ENCODE measurements around the gene ARID3A. TPM values are rescaled to one million over a fixed set of nuclear protein-coding genes. Genes with fewer than 3 reads are reported as not detected.

The ARID3A gene
- total RNA-seq, 1 experiment from 2014 or later: 0.85 TPM

GRCh38 chr19:1004204-1004802, 78.5 kb downstream of the ARID3A start:
- no TSS peak for BruUV-seq (replicated peaks)

GRCh38 chr19:1004803-1005664, 79.2 kb downstream of the ARID3A start:
- Mint-ChIP-seq H3K4me3 (ENCODE audit: low read depth, unreplicated experiment) (no peak overlapping the region), H3K4me1 (ENCODE audit: low read depth, unreplicated experiment) (no peaks in the 10 kb centered on the region), H3K36me3 (ENCODE audit: insufficient read depth, unreplicated experiment) (peaks cover 31% of the 10 kb centered on the region), H3K27me3 (ENCODE audit: unreplicated experiment) (peaks cover 38% of the 10 kb centered on the region), H3K9me3 (ENCODE audit: low read depth, unreplicated experiment) (no peaks in the 10 kb centered on the region), H3K27ac (ENCODE audit: unreplicated experiment) (peak overlapping the region; percentile 41)
- no peak for TF ChIP-seq CTCF (IDR thresholded peaks at IDR 0.05; ENCODE audit: unreplicated experiment)
- CTCF ChIA-PET: no interaction called here
- BruUV-seq (replicated peaks): no TSS peak
- DNase-seq: no peak
- intact Hi-C loops (cut with micrococcal nuclease; ENCODE audit: unreplicated experiment): no loop called here

More at GRCh38 chr19:1004204-1004802, 78.5 kb downstream of the ARID3A start:
- Mint-ChIP-seq H3K9me3 (ENCODE audit: low read depth, unreplicated experiment) (no peaks in the 10 kb centered on the region), H3K27ac (ENCODE audit: unreplicated experiment) (peak overlapping the region; percentile 47), H3K4me1 (ENCODE audit: low read depth, unreplicated experiment) (no peaks in the 10 kb centered on the region), H3K4me3 (ENCODE audit: low read depth, unreplicated experiment) (no peak overlapping the region), H3K36me3 (ENCODE audit: insufficient read depth, unreplicated experiment) (peaks cover 26% of the 10 kb centered on the region), H3K27me3 (ENCODE audit: unreplicated experiment) (peaks cover 44% of the 10 kb centered on the region)
- intact Hi-C loops (cut with micrococcal nuclease; ENCODE audit: unreplicated experiment): no loop called here
- no peak for TF ChIP-seq CTCF (IDR thresholded peaks at IDR 0.05; ENCODE audit: unreplicated experiment)
- no peak for DNase-seq
- CTCF ChIA-PET: interaction anchor here (0.6 kb wide), 1 partner anchor 191 kb away, joined by 4 read pairs; no protein-coding TSS in a partner anchor

- H3K4me1 Mint-ChIP-seq (ENCODE audit: low read depth, unreplicated experiment): no peaks in the 10 kb centered on the region
- intact Hi-C loops (cut with micrococcal nuclease; ENCODE audit: unreplicated experiment): no loop called here
- no peak overlapping the region for H3K27ac Mint-ChIP-seq (ENCODE audit: unreplicated experiment)
- H3K4me3 Mint-ChIP-seq (ENCODE audit: low read depth, unreplicated experiment): no peak overlapping the region
- BruUV-seq (replicated peaks): no TSS peak
- peaks cover 33% of the 10 kb centered on the region for H3K36me3 Mint-ChIP-seq (ENCODE audit: insufficient read depth, unreplicated experiment)
- DNase-seq: no peak
- H3K27me3 Mint-ChIP-seq (ENCODE audit: unreplicated experiment): peaks cover 38% of the 10 kb centered on the region
- no peaks in the 10 kb centered on the region for H3K9me3 Mint-ChIP-seq (ENCODE audit: low read depth, unreplicated experiment)
- no peak for TF ChIP-seq CTCF (IDR thresholded peaks at IDR 0.05; ENCODE audit: unreplicated experiment)
- CTCF ChIA-PET: no interaction called here
These were observed 81.0 kb downstream of the ARID3A start for GRCh38 chr19:1006711-1007398.

- intact Hi-C loops (cut with micrococcal nuclease; ENCODE audit: unreplicated experiment): no loop called here
- no peak for TF ChIP-seq CTCF (IDR thresholded peaks at IDR 0.05; ENCODE audit: unreplicated experiment)
- H3K27me3 Mint-ChIP-seq (ENCODE audit: unreplicated experiment): peaks cover 30% of the 10 kb centered on the region
- DNase-seq: no peak
- no peaks in the 10 kb centered on the region for H3K4me1 Mint-ChIP-seq (ENCODE audit: low read depth, unreplicated experiment)
- H3K4me3 Mint-ChIP-seq (ENCODE audit: low read depth, unreplicated experiment): no peak overlapping the region
- H3K27ac Mint-ChIP-seq (ENCODE audit: unreplicated experiment): no peak overlapping the region
- CTCF ChIA-PET: no interaction called here
- H3K9me3 Mint-ChIP-seq (ENCODE audit: low read depth, unreplicated experiment): no peaks in the 10 kb centered on the region
- no TSS peak for BruUV-seq (replicated peaks)
- H3K36me3 Mint-ChIP-seq (ENCODE audit: insufficient read depth, unreplicated experiment): peaks cover 33% of the 10 kb centered on the region
These were observed 81.8 kb downstream of the ARID3A start for GRCh38 chr19:1007399-1008251.

All from Calu3 (cell line).